ENCODE results near the gene PDCD7. TPM values are rescaled to one million over a fixed set of nuclear protein-coding genes. Genes with fewer than 3 reads are reported as not detected.
"Not testable (repeated sequence)": the region's sequence is repeated elsewhere in the genome, so short reads cannot be mapped to it uniquely, and the experiment has no call there.

Gene PDCD7
- 10 to 100 TPM; 20.7 to 21.2 TPM for total RNA-seq

GRCh38 chr15:65133548-65134200, at the start of gene PDCD7:
Gene PDCD7, minus strand, starts transcription at chr15:65133808. Its CDS starts 27 bp downstream, at chr15:65133781.
- no peaks in the 10 kb centered on the region for H3K9me3 ChIP-seq
- intact Hi-C loops (cut with DNase I) = no loop called here
- peak within 1 kb of the TSS; percentile 81 to 89 for H3K9ac ChIP-seq (ENCODE audit: low read depth in 2 of 2, low read length in 2 of 2)
- H3K27ac ChIP-seq = peak within 1 kb of the TSS; percentile 83
- no peaks in the 10 kb centered on the region for H3K4me1 ChIP-seq
- no peak for TF ChIP-seq CTCF (IDR thresholded peaks at IDR 0.05)
- no peaks in the 10 kb centered on the region for H3K36me3 ChIP-seq
- H3K27me3 ChIP-seq = no peaks in the 10 kb centered on the region
- peak within 1 kb of the TSS; percentile 83 for H3K4me3 ChIP-seq
- peak; percentile 91 for DNase-seq

GRCh38 chr15:65182538-65182937, 48.9 kb upstream of the PDCD7 start:
- TF ChIP-seq CTCF (IDR thresholded peaks at IDR 0.05) = no peak
- H3K27me3 ChIP-seq = no peaks in the 10 kb centered on the region
- H3K9ac ChIP-seq (ENCODE audit: low read depth in 2 of 2, low read length in 2 of 2) = no peak overlapping the region
- H3K4me3 ChIP-seq = no peak overlapping the region
- H3K36me3 ChIP-seq = peaks cover 10% of the 10 kb centered on the region
- intact Hi-C loops (cut with DNase I) = loop anchor here (10.0 kb wide), 1 partner anchor 128 kb away; no protein-coding TSS in a partner anchor
- no peak for DNase-seq
- no peaks in the 10 kb centered on the region for H3K4me1 ChIP-seq
- H3K9me3 ChIP-seq = no peaks in the 10 kb centered on the region
- H3K27ac ChIP-seq = no peak overlapping the region

DNA sequence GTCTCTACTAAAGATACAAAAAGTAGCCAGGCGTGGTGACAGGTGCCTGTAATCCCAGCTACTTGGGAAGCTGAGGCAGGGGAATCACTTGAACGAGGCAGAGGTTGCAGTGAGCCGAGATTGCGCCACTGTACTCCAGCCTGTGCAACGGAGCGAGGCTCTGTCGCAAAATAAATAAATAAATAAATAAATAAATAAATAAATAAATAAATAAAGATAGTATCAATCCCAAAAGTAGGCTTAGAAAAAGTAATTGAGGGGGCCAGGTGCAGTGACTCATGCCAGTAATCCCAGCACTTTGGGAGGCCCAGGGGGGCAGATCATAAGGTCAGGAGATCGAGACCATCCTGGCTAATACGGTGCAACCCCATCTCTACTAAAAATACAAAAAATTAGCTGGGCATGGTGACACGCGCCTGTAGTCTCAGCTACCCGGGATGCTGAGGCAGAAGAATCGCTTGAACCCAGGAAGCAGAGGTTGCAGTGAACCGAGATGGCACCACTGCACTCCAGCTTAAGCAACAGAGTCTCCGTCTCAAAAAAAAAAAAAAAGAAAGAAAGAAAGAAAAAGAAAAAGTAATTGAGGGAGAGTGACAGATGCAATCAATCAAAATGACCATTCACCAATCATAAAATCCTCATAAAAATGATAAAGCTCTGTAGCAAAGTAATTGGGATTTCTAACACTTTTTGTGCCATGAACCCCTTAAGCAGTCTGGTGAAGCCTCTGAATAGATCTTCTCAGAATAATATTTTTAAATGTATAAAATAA, 48.2 kb upstream of the PDCD7 start:
- intact Hi-C loops (cut with DNase I) = loop anchor here (10.0 kb wide), 1 partner anchor 127 kb away; no protein-coding TSS in a partner anchor
- H3K4me3 ChIP-seq; H3K36me3 ChIP-seq; H3K9ac ChIP-seq (ENCODE audit: low read depth in 2 of 2, low read length in 2 of 2); DNase-seq; H3K4me1 ChIP-seq; H3K9me3 ChIP-seq; H3K27me3 ChIP-seq; H3K27ac ChIP-seq: not testable (repeated sequence)

- TF ChIP-seq CTCF (IDR thresholded peaks at IDR 0.05) = no peak
- H3K4me1 ChIP-seq = no peaks in the 10 kb centered on the region
- DNase-seq = no peak
- no peaks in the 10 kb centered on the region for H3K27me3 ChIP-seq
- intact Hi-C loops (cut with DNase I) = loop anchor here (10.0 kb wide), 1 partner anchor 125 kb away; no protein-coding TSS in a partner anchor
- H3K9me3 ChIP-seq = no peaks in the 10 kb centered on the region
- no peak overlapping the region for H3K9ac ChIP-seq (ENCODE audit: low read depth in 2 of 2, low read length in 2 of 2)
- no peak overlapping the region for H3K4me3 ChIP-seq
- H3K27ac ChIP-seq = no peak overlapping the region
- peaks cover 13% of the 10 kb centered on the region for H3K36me3 ChIP-seq
Observed at GRCh38 chr15:65180167-65180566, 46.6 kb upstream of the PDCD7 start.

- Histone ChIP-seq H3K36me3 (peaks cover 13% of the 10 kb centered on the region), H3K4me3 (no peak overlapping the region), H3K9me3 (no peaks in the 10 kb centered on the region), H3K27me3 (no peaks in the 10 kb centered on the region), H3K27ac (no peak overlapping the region), H3K9ac (ENCODE audit: low read depth in 2 of 2, low read length in 2 of 2) (no peak overlapping the region), H3K4me1 (no peaks in the 10 kb centered on the region)
- intact Hi-C loops (cut with DNase I) = no loop called here
- DNase-seq = no peak
- no peak for TF ChIP-seq CTCF (IDR thresholded peaks at IDR 0.05)
Observed at GRCh38 chr15:65177901-65178300, 44.3 kb upstream of the PDCD7 start.

- no peak for DNase-seq
- H3K4me1 ChIP-seq = no peaks in the 10 kb centered on the region
- intact Hi-C loops (cut with DNase I) = no loop called here
- H3K27ac ChIP-seq = no peak overlapping the region
- H3K36me3 ChIP-seq = peaks cover 20% of the 10 kb centered on the region
- no peak overlapping the region for H3K4me3 ChIP-seq
- H3K27me3 ChIP-seq = no peaks in the 10 kb centered on the region
- no peak overlapping the region for H3K9ac ChIP-seq (ENCODE audit: low read depth in 2 of 2, low read length in 2 of 2)
- no peaks in the 10 kb centered on the region for H3K9me3 ChIP-seq
- TF ChIP-seq CTCF (IDR thresholded peaks at IDR 0.05) = no peak
Observed at GRCh38 chr15:65176056-65176455, 42.4 kb upstream of the PDCD7 start.
